Testis (tissue), 3 donors: ENCODE measurements around the gene GATB. TPM values are rescaled to one million over a fixed set of nuclear protein-coding genes. Genes with fewer than 3 reads are reported as not detected.

Experiments used
- DNase-seq: peaks from one replicate; pipeline ENCODE4 v3.0.0-alpha.2; 2019
- H3K27ac ChIP-seq, 2 donors: fragments of 200-600 bp; sonication (generic); one replicate each; pipeline ENCODE4 v1.5.1; 2019
- H3K27me3 ChIP-seq: fragments of 200-600 bp; sonication (generic); one replicate; pipeline ENCODE4 v1.5.1; 2019
- H3K36me3 ChIP-seq: fragments of 200-600 bp; sonication (generic); one replicate; pipeline ENCODE4 v1.5.1; 2017; ENCODE audit warnings: low read depth; ENCODE audit errors: missing control alignments
- H3K4me1 ChIP-seq: fragments of 200-600 bp; sonication (generic); one replicate; pipeline ENCODE4 v1.5.1; 2019
- H3K4me3 ChIP-seq, 2 donors: fragments of 200-600 bp; sonication (generic); one replicate each; pipeline ENCODE4 v1.5.1; 2017 to 2019
- H3K9me3 ChIP-seq: fragments of 200-600 bp; sonication (generic); one replicate; pipeline ENCODE4 v1.5.1; 2017
- POLR2A ChIP-seq: fragments of 450-650 bp; IDR thresholded peaks from one replicate; pipeline ENCODE4 v1.6.1; 2017; ENCODE audit warnings: antibody characterized with exemption, mild to moderate bottlenecking, moderate library complexity
- WGBS, 2 donors: methylation state at CpG; one replicate each; pipeline ENCODE4 v1.1.5; 2018; 5-methylcytosine and 5-hydroxymethylcytosine counted together
- intact Hi-C: fragments of 100-400 bp; cut with DNase I; formaldehyde crosslinking; loops from one replicate; pipeline ENCODE4 v1.15.1; 2023; ENCODE audit warnings: low total_unique reads
- polyA plus RNA-seq: library from polyadenylated mRNA; stranded (reverse); fragments of 350-450 nt; fragmentation: Illumina TruSeq; extraction: RNeasy Lipid Tissue Mini Kit (QIAGEN cat#74804); gene quantifications from one replicate; pipeline ENCODE4 v1.2.3, GENCODE V29; 2014; ENCODE audit warnings: low read depth, low replicate concordance; ENCODE audit not compliant: insufficient read depth
- total RNA-seq, 2 donors: library from RNA; depleted of rRNA; stranded (reverse); fragments of >200 nt; gene quantifications; one replicate each; pipeline ENCODE4 v1.2.3, GENCODE V29; 2016
- TF ChIP-seq, protein P1 (sequence below), 3 experiments: fragments of 450-650 bp in 2 of 3; fragments of 200-600 bp in 1 of 3; sonication (generic) in 1 of 3; IDR thresholded peaks; one replicate each; pipeline ENCODE4 v1.5.1; 2016 to 2019; ENCODE audit warnings: antibody characterized with exemption in 3 of 3, mild to moderate bottlenecking in 2 of 3, moderate library complexity in 1 of 3

The GATB gene
- total and polyA plus RNA-seq, 3 donors from 2014 or later = 21.9 to 49.4 (median 44.7) TPM

DNA sequence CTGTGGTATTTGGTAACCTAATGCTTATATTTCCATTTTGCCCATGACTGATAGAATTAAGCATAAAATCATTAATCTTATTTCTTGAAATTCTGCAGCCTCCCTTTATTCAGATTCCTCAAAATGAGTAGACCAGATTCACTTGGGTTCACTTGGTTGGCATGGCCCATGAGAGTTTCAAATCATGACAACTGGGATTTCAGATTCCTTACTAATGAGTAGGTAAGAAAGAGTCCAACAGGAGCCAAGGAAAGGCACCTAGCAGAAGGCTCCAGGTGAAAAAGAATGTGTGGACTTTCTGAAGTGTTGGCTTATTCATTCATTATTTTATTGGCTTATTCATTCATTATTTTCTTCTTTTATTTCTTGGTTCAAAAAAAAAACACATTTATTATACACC lies 27.2 kb upstream of the GATB start:
- no peak for DNase-seq
- intact Hi-C loops = no loop called here
- Histone ChIP-seq H3K36me3 (no peaks in the 10 kb centered on the region), H3K27ac (no peak overlapping the region), H3K9me3 (no peaks in the 10 kb centered on the region), H3K4me3 (no peak overlapping the region), H3K27me3 (no peaks in the 10 kb centered on the region), H3K4me1 (peaks cover 13% of the 10 kb centered on the region)
- TF ChIP-seq POLR2A = no peak
- TF ChIP-seq, protein P1, sequence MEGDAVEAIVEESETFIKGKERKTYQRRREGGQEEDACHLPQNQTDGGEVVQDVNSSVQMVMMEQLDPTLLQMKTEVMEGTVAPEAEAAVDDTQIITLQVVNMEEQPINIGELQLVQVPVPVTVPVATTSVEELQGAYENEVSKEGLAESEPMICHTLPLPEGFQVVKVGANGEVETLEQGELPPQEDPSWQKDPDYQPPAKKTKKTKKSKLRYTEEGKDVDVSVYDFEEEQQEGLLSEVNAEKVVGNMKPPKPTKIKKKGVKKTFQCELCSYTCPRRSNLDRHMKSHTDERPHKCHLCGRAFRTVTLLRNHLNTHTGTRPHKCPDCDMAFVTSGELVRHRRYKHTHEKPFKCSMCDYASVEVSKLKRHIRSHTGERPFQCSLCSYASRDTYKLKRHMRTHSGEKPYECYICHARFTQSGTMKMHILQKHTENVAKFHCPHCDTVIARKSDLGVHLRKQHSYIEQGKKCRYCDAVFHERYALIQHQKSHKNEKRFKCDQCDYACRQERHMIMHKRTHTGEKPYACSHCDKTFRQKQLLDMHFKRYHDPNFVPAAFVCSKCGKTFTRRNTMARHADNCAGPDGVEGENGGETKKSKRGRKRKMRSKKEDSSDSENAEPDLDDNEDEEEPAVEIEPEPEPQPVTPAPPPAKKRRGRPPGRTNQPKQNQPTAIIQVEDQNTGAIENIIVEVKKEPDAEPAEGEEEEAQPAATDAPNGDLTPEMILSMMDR (IDR thresholded peaks at IDR 0.05) = no peak

DNA sequence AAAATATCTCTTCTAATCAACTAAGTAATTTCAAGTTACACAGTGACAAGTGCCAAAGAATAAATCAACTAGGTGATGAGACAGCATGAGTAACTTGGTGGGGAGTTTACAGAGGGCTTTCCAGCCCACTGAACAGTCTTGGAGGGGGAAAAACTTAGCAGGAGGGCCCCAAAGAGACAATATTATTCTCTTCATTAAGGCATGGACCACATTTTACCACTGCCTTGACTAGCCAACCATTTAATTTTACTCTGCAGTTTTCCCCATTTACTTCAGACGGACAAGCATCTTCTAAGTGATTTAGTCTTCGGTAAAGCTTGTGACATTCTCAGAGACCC lies 25.3 kb upstream of the GATB start:
- DNase-seq = no peak
- TF ChIP-seq, protein P1 (IDR thresholded peaks at IDR 0.05) = no peak
- no peak for TF ChIP-seq POLR2A
- 62 to 84% methylated on average over 2 of the region's 2 CpGs for WGBS, 2 donors
- intact Hi-C loops = no loop called here
- H3K27me3 ChIP-seq = no peaks in the 10 kb centered on the region
- H3K36me3 ChIP-seq = no peaks in the 10 kb centered on the region
- H3K9me3 ChIP-seq = no peaks in the 10 kb centered on the region
- H3K4me1 ChIP-seq = peaks cover 7% of the 10 kb centered on the region
- no peak overlapping the region for H3K27ac ChIP-seq
- H3K4me3 ChIP-seq = no peak overlapping the region

DNA sequence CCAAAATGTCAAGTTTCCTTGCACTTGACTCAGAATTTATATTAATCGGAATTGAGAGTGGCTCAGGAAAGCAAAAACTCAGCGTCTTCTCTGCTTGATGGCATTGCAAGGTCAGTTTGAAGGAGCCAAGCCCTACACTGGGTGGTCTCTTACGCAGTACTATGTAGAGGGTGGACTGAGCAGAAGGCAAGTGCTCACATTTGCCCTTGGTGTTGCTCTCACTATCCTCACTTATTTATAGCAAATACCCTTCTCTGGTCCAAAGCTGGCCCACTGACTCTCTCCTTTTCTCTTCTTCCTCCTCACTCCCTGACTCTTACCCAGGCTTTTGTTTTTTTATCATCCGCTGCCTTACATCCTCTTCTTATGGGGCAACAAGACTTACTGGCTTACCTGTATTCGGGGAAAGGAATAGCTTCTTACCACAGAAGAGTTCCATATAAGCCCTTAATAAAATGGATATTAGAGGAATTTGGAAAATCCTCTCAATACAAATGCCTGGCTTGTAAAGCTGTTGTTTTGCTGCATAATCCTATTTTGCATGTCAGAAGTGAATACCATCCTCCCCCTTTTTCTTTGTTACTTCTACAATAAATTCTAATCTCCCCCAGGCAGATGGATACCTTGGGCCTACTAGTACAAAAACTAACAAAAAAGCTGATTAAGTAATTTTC lies 24.8 kb upstream of the GATB start:
- H3K4me1 ChIP-seq = peaks cover 10% of the 10 kb centered on the region
- no peak overlapping the region for H3K27ac ChIP-seq
- WGBS, 2 donors = 85 to 91% methylated on average over 5 of the region's 5 CpGs
- no peaks in the 10 kb centered on the region for H3K9me3 ChIP-seq
- TF ChIP-seq, protein P1 (IDR thresholded peaks at IDR 0.05) = no peak
- no peak for TF ChIP-seq POLR2A
- intact Hi-C loops = no loop called here
- no peaks in the 10 kb centered on the region for H3K36me3 ChIP-seq
- no peak for DNase-seq
- no peak overlapping the region for H3K4me3 ChIP-seq
- no peaks in the 10 kb centered on the region for H3K27me3 ChIP-seq

DNA sequence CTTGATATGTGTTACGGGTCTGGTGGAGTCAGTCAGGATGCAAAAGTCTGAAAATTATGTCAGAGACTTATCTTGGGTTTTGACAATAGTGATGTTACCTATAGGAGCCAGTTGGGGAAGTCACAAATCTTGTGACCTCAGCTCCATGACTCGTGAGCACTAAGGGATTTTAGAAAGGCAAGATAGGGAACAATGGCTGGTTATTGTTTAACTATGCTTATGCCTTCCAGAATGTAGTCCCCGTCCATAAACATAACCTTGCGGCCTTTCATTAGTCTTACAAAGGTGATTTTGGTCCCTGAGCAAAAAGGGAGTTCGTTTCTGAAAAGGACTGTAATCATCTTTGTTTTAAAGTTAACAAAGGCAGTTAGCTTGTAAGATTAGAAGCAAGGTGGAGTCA lies 23.9 kb upstream of the GATB start:
- Histone ChIP-seq H3K9me3 (no peaks in the 10 kb centered on the region), H3K27me3 (no peaks in the 10 kb centered on the region), H3K4me1 (peaks cover 10% of the 10 kb centered on the region), H3K4me3 (no peak overlapping the region), H3K27ac (no peak overlapping the region), H3K36me3 (no peaks in the 10 kb centered on the region)
- intact Hi-C loops = no loop called here
- no peak for TF ChIP-seq POLR2A
- TF ChIP-seq, protein P1 (IDR thresholded peaks at IDR 0.05) = no peak
- WGBS, 2 donors = 77 to 80% methylated on average over 5 of the region's 5 CpGs
- DNase-seq = no peak

DNA sequence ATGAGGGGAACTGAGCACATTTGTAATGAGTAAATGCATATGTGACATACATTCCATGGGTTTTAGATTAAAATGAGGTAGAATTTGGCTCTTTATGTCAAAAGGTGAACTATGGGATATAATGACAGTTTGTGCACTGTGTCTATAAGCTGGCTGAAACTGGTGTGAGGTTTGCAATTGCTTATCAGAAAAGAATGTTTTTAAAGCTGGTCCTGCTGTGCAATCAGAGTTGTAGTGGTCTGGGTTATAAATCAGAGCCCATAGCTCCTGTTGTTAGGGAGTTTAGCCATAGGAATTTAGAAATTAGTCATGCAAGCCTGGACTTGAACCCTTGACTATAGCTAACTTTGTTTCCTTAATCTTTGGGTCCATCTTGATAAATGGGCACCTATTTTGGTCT lies 23.1 kb upstream of the GATB start:
- H3K4me3 ChIP-seq = no peak overlapping the region
- H3K36me3 ChIP-seq = no peaks in the 10 kb centered on the region
- no peaks in the 10 kb centered on the region for H3K27me3 ChIP-seq
- peaks cover 10% of the 10 kb centered on the region for H3K4me1 ChIP-seq
- H3K27ac ChIP-seq = no peak overlapping the region
- no peak for DNase-seq
- no peaks in the 10 kb centered on the region for H3K9me3 ChIP-seq
- TF ChIP-seq POLR2A = no peak
- TF ChIP-seq, protein P1 (IDR thresholded peaks at IDR 0.05) = no peak
- intact Hi-C loops = no loop called here
